ENCODE data around the gene CISD3.

CISD3 gene

GRCh38 chr17:38743556-38744171 lies 13.5 kb downstream of the CISD3 start:
- H3K27ac ChIP-seq (ENCODE audit: extremely low read depth, low read depth, low read length) = no peak overlapping the region
- POLR2A ChIA-PET = interaction anchor here (1.1 to 1.3 kb wide), 2 partner anchors 8 to 13 kb away, joined by 6 to 8 read pairs; no protein-coding TSS in a partner anchor
- CTCF ChIA-PET = interaction anchor here (4.6 kb wide), 1 partner anchor 9 kb away, joined by 47 read pairs; no protein-coding TSS in a partner anchor
- peaks cover 0 to 18% of the 10 kb centered on the region in 2 experiments; a peak in 2 of 3 replicates for H3K36me3 ChIP-seq (ENCODE audit: control insufficient read depth in 2 of 2, insufficient read depth in 1 of 2, low read length in 2 of 2)
- peaks cover 38% of the 10 kb centered on the region for H3K4me1 ChIP-seq (ENCODE audit: control insufficient read depth, insufficient read depth, low read length)
- H3K4me3 ChIP-seq (ENCODE audit: low read depth, low read length) = no peak overlapping the region
- TF ChIP-seq FEZF1 (tag by site-specific recombination; IDR thresholded peaks at IDR 0.05) (no peak), HIC1 (tag by site-specific recombination; IDR thresholded peaks at IDR 0.05) (no peak), IKZF3 (tag by site-specific recombination; IDR thresholded peaks at IDR 0.05) (0 out of 2 replicates have a peak, but pooled peaks have one; percentile 14), ZNF423 (tag by site-specific recombination; IDR thresholded peaks at IDR 0.05) (0 out of 2 replicates have a peak, but pooled peaks have one; percentile 14), ZXDB (tag by site-specific recombination; IDR thresholded peaks at IDR 0.05) (no peak), ZIC2 (tag by site-specific recombination; IDR thresholded peaks at IDR 0.05) (peak; percentile 81), PRDM10 (tag by site-specific recombination; IDR thresholded peaks at IDR 0.05) (peak; percentile 84)
- H3K9me3 ChIP-seq (ENCODE audit: control insufficient read depth, insufficient read depth, low read depth, low read length) = no peaks in the 10 kb centered on the region

- Histone ChIP-seq H3K36me3 (ENCODE audit: control insufficient read depth in 2 of 2, insufficient read depth in 1 of 2, low read length in 2 of 2) (peaks cover 0 to 3% of the 10 kb centered on the region in 2 experiments; a peak in 2 of 3 replicates), H3K4me1 (ENCODE audit: control insufficient read depth, insufficient read depth, low read length) (peaks cover 43% of the 10 kb centered on the region), H3K4me3 (ENCODE audit: low read depth, low read length) (peak overlapping the region; percentile 2; the same call in 1 of the 2 replicates), H3K27ac (ENCODE audit: extremely low read depth, low read depth, low read length) (peak overlapping the region; percentile 96), H3K9me3 (ENCODE audit: control insufficient read depth, insufficient read depth, low read depth, low read length) (no peaks in the 10 kb centered on the region)
- ChIA-PET POLR2A (interaction anchor here (1.0 to 2.1 kb wide), 6 partner anchors 9 to 108 kb away, joined by 3 to 18 read pairs (median 4); partner anchors contain the start of gene RPL23), CTCF (interaction anchor here (0.5 to 4.6 kb wide), 4 partner anchors 10 to 502 kb away, joined by 3 to 47 read pairs (median 6); no protein-coding TSS in a partner anchor)
- TF ChIP-seq SP2 (tag by site-specific recombination; IDR thresholded peaks at IDR 0.05) (peak; percentile 47), ZSCAN30 (tag by site-specific recombination; IDR thresholded peaks at IDR 0.05) (peak; percentile 79; the same call in 1 of the 2 replicates), GLIS1 (tag by site-specific recombination; IDR thresholded peaks at IDR 0.05) (peak; percentile 84), SCRT2 (tag by site-specific recombination; IDR thresholded peaks at IDR 0.05) (peak; percentile 66), FEZF1 (tag by site-specific recombination; IDR thresholded peaks at IDR 0.05) (peak; percentile 97), ZNF24 (tag by site-specific recombination; IDR thresholded peaks at IDR 0.05) (peak; percentile 66; the same call in 1 of the 2 replicates), ZNF600 (tag by site-specific recombination; IDR thresholded peaks at IDR 0.05) (peak; percentile 28; the same call in 1 of the 2 replicates), ZIC2 (tag by site-specific recombination; IDR thresholded peaks at IDR 0.05) (peak; percentile 97), EGR2 (tag by site-specific recombination; IDR thresholded peaks at IDR 0.05; ENCODE audit: low read depth) (peak; percentile 79), ZNF423 (tag by site-specific recombination; IDR thresholded peaks at IDR 0.05) (peak; percentile 82; the same call in 1 of the 2 replicates), ZNF341 (tag by site-specific recombination; IDR thresholded peaks at IDR 0.05; ENCODE audit: low read depth) (peak; percentile 88), HOXD13 (CRISPR knock-in tag; IDR thresholded peaks at IDR 0.05; ENCODE audit: borderline replicate concordance) (no peak), ZNF664 (tag by site-specific recombination; IDR thresholded peaks at IDR 0.05) (peak; percentile 53; the same call in 1 of the 2 replicates), ZBTB8A (tag by site-specific recombination; IDR thresholded peaks at IDR 0.05) (peak; percentile 23), ZNF174 (tag by site-specific recombination; IDR thresholded peaks at IDR 0.05) (no peak), ZBTB17 (tag by site-specific recombination; IDR thresholded peaks at IDR 0.05) (no peak), ZNF561 (tag by site-specific recombination; IDR thresholded peaks at IDR 0.05; ENCODE audit: borderline replicate concordance) (peak; percentile 97), ZNF624 (tag by site-specific recombination; IDR thresholded peaks at IDR 0.05) (0 out of 2 replicates have a peak, but pooled peaks have one; percentile 4), ZFP69B (tag by site-specific recombination; IDR thresholded peaks at IDR 0.05) (0 out of 2 replicates have a peak, but pooled peaks have one; percentile 55)
- TF ChIP-seq, protein P1, sequence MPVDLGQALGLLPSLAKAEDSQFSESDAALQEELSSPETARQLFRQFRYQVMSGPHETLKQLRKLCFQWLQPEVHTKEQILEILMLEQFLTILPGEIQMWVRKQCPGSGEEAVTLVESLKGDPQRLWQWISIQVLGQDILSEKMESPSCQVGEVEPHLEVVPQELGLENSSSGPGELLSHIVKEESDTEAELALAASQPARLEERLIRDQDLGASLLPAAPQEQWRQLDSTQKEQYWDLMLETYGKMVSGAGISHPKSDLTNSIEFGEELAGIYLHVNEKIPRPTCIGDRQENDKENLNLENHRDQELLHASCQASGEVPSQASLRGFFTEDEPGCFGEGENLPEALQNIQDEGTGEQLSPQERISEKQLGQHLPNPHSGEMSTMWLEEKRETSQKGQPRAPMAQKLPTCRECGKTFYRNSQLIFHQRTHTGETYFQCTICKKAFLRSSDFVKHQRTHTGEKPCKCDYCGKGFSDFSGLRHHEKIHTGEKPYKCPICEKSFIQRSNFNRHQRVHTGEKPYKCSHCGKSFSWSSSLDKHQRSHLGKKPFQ (tag by site-specific recombination; IDR thresholded peaks at IDR 0.05) = 0 out of 2 replicates have a peak, but pooled peaks have one; percentile 40
- TF ChIP-seq, protein P2, sequence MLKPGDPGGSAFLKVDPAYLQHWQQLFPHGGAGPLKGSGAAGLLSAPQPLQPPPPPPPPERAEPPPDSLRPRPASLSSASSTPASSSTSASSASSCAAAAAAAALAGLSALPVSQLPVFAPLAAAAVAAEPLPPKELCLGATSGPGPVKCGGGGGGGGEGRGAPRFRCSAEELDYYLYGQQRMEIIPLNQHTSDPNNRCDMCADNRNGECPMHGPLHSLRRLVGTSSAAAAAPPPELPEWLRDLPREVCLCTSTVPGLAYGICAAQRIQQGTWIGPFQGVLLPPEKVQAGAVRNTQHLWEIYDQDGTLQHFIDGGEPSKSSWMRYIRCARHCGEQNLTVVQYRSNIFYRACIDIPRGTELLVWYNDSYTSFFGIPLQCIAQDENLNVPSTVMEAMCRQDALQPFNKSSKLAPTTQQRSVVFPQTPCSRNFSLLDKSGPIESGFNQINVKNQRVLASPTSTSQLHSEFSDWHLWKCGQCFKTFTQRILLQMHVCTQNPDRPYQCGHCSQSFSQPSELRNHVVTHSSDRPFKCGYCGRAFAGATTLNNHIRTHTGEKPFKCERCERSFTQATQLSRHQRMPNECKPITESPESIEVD (tag by site-specific recombination; IDR thresholded peaks at IDR 0.05) = no peak; the same call in 1 of the 2 replicates
Observed at GRCh38 chr17:38745545-38745944, 15.4 kb downstream of the CISD3 start.

Data from HEK293 (cell line).